HCT116 (cell line): Measurements from ENCODE around the gene CERS5. TPM values are rescaled to one million over a fixed set of nuclear protein-coding genes. Genes with fewer than 3 reads are reported as not detected.

Source experiments
- ATAC-seq: fragments of 200-7000 bp; cut with Tn5 transposase; 2 replicates; pipeline ENCODE4 v1.9.1; 2020; ENCODE audit warnings: mild to moderate bottlenecking, moderate library complexity
- BruUV-seq: library from RNA; stranded (reverse); fragments of 400-500 nt; replicated peaks from 2 replicates; lab custom pipeline; 2021; lab: Mats Ljungman, UMichigan
- CTCF ChIA-PET: fragments of 300-600 bp; sonication (Branson Sonifier 250); formaldehyde crosslinking; loops from one replicate; lab custom pipeline; 2021; ENCODE audit warnings: antibody characterized with exemption; lab: Charles Lee
- POLR2A ChIA-PET: fragments of 300-600, 350-600 bp; sonication (Branson Sonifier 250); formaldehyde crosslinking; loops from one replicate; lab custom pipeline; 2021; ENCODE audit warnings: antibody characterized with exemption; lab: Charles Lee
- RAD21 ChIA-PET, 2 experiments: fragments of 300-600 bp; sonication (Branson Sonifier 250); formaldehyde crosslinking; loops; one replicate each; lab custom pipeline; 2023; ENCODE audit warnings: low total read pairs in 2 of 2; ENCODE audit not compliant: uncharacterized antibody in 2 of 2, unreplicated experiment in 2 of 2, low non-redundant PET in 1 of 2; lab: Charles Lee
- DNase-seq: peaks from one replicate; pipeline ENCODE4 v3.0.0-alpha.2; 2010; ENCODE audit warnings: low read depth, low spot score
- H2AFZ ChIP-seq: fragments of 200-600 bp; shearing (Covaris generic), sonication (generic); 2 replicates; pipeline ENCODE4 v1.6.1; 2017; ENCODE audit warnings: low read depth, mixed run types, mixed read lengths, antibody characterized with exemption, low read length; ENCODE audit not compliant: poor library complexity, severe bottlenecking
- H3K27ac ChIP-seq: 2 replicates; pipeline ENCODE4 v1.5.1; 2012; ENCODE audit warnings: low read depth, low read length
- H3K27me3 ChIP-seq: fragments of 200-600 bp; sonication (generic); 2 replicates; pipeline ENCODE4 v1.6.1; 2016; ENCODE audit warnings: mixed run types, low read length, mixed read lengths; ENCODE audit not compliant: insufficient read depth
- H3K36me3 ChIP-seq, 2 experiments: fragments of 200-500 bp in 1 of 2; fragments of 200-600 bp in 1 of 2; sonication (Bioruptor generic) in 1 of 2; sonication (generic) in 1 of 2; 2 replicates each; pipeline versions ENCODE4 v1.5.1 to v1.6.1; 2014 to 2016; ENCODE audit warnings: low read length in 2 of 2, inconsistent platforms in 1 of 2, mixed read lengths in 1 of 2, mixed run types in 1 of 2; ENCODE audit not compliant: insufficient read depth in 2 of 2, control insufficient read depth in 1 of 2
- H3K4me1 ChIP-seq, 2 experiments: fragments of 200-600 bp in 1 of 2; sonication (generic) in 1 of 2; 2 replicates each; pipeline versions ENCODE4 v1.5.1 to v1.6.1; 2012 to 2017; ENCODE audit warnings: low read length in 2 of 2, inconsistent platforms in 1 of 2, mild to moderate bottlenecking in 1 of 2, mixed read lengths in 1 of 2, mixed run types in 1 of 2, moderate library complexity in 1 of 2; ENCODE audit not compliant: insufficient read depth in 2 of 2, control insufficient read depth in 1 of 2
- H3K4me2 ChIP-seq: fragments of 200-600 bp; sonication (generic); 2 replicates; pipeline ENCODE4 v1.6.1; 2017; ENCODE audit warnings: mixed run types, low read length, mixed read lengths
- H3K4me3 ChIP-seq, 2 experiments: fragments of 200-600 bp in 1 of 2; sonication (generic) in 1 of 2; replicated peaks in 1 of 2; 2 replicates each; pipeline ENCODE4 v1.5.1; 2011 to 2016; ENCODE audit warnings: low read length in 2 of 2, control low read depth in 1 of 2, low read depth in 1 of 2, mild to moderate bottlenecking in 1 of 2, mixed read lengths in 1 of 2, mixed run types in 1 of 2
- H3K79me2 ChIP-seq: fragments of 200-600 bp; sonication (generic); 2 replicates; pipeline ENCODE4 v1.6.1; 2017; ENCODE audit warnings: mild to moderate bottlenecking, mixed run types, low read length, moderate library complexity, mixed read lengths; ENCODE audit not compliant: insufficient read depth
- H3K9ac ChIP-seq: fragments of 200-600 bp; sonication (generic); 2 replicates; pipeline ENCODE4 v1.6.1; 2016; ENCODE audit warnings: low read length, mixed read lengths
- H3K9me2 ChIP-seq: fragments of 200-600 bp; sonication (generic), shearing (Covaris generic); 2 replicates; pipeline ENCODE4 v1.6.1; 2017; ENCODE audit warnings: mixed run types, mild to moderate bottlenecking, moderate library complexity; ENCODE audit not compliant: insufficient read depth
- H3K9me3 ChIP-seq, 2 experiments: fragments of 200-500 bp in 1 of 2; fragments of 200-600 bp in 1 of 2; sonication (Bioruptor generic) in 1 of 2; sonication (generic) in 1 of 2; 2 replicates each; pipeline ENCODE4 v1.6.1; 2014 to 2017; ENCODE audit warnings: low read length in 2 of 2, mixed read lengths in 2 of 2, inconsistent platforms in 1 of 2, low read depth in 1 of 2, mild to moderate bottlenecking in 1 of 2, mixed run types in 1 of 2, moderate library complexity in 1 of 2; ENCODE audit not compliant: control insufficient read depth in 1 of 2, insufficient read depth in 1 of 2
- H4K20me1 ChIP-seq: fragments of 200-600 bp; sonication (generic), shearing (Covaris generic); 2 replicates; pipeline ENCODE4 v1.6.1; 2017; ENCODE audit warnings: mixed run types, mild to moderate bottlenecking, moderate library complexity; ENCODE audit not compliant: insufficient read depth
- CBX3 ChIP-seq: IDR thresholded peaks from 2 replicates; pipeline ENCODE4 v1.6.1; 2012; ENCODE audit warnings: low read depth
- CTCF ChIP-seq, 3 experiments: fragments of 200-600 bp in 1 of 3; sonication (generic) in 1 of 3; IDR thresholded peaks in 2 of 3; conservative IDR thresholded peaks in 1 of 3; 2 replicates each; pipeline ENCODE4 v1.5.1; 2012 to 2017; ENCODE audit warnings: low read depth in 2 of 3, low read length in 2 of 3, antibody characterized with exemption in 1 of 3, borderline replicate concordance in 1 of 3, control low read depth in 1 of 3, mild to moderate bottlenecking in 1 of 3, mixed read lengths in 1 of 3, mixed run types in 1 of 3, moderate library complexity in 1 of 3; ENCODE audit not compliant: insufficient read depth in 1 of 3
- EGR1 ChIP-seq: IDR thresholded peaks from 2 replicates; pipeline ENCODE4 v1.6.1; 2012; ENCODE audit warnings: low read depth
- EZH2 ChIP-seq: fragments of 200-600 bp; sonication (generic); IDR thresholded peaks from 2 replicates; pipeline ENCODE4 v1.6.1; 2017; ENCODE audit warnings: antibody characterized with exemption, mixed run types
- EZH2phosphoT487 ChIP-seq: fragments of 200-600 bp; IDR thresholded peaks from 2 replicates; pipeline ENCODE4 v1.6.1; 2018; ENCODE audit warnings: antibody characterized with exemption, borderline replicate concordance
- FOSL1 ChIP-seq: IDR thresholded peaks from 2 replicates; pipeline ENCODE4 v1.6.1; 2012; ENCODE audit warnings: low read depth
- JUND ChIP-seq: IDR thresholded peaks from 2 replicates; pipeline ENCODE4 v1.6.1; 2012
- RAD21 ChIP-seq: IDR thresholded peaks from 2 replicates; pipeline ENCODE4 v1.6.1; 2012; ENCODE audit warnings: low read depth, mild to moderate bottlenecking
- SRF ChIP-seq: IDR thresholded peaks from 2 replicates; pipeline ENCODE4 v1.6.1; 2012; ENCODE audit warnings: low read depth
- TCF7L2 ChIP-seq: IDR thresholded peaks from 2 replicates; pipeline ENCODE4 v1.7.0; 2011; ENCODE audit warnings: borderline replicate concordance, inconsistent platforms; ENCODE audit not compliant: insufficient read depth, insufficient read length; ENCODE audit errors: extremely low read depth
- ZNF274 ChIP-seq: fragments of 200-500 bp; sonication (Bioruptor generic); IDR thresholded peaks from 2 replicates; pipeline ENCODE4 v1.6.1; 2014; ENCODE audit warnings: mild to moderate bottlenecking, low read depth, low read length, inconsistent platforms
- intact Hi-C: fragments of 100-400 bp; cut with micrococcal nuclease; formaldehyde crosslinking; loops from 2 replicates; pipeline ENCODE4 v1.10.0; 2022
- total RNA-seq: library from RNA; stranded (reverse); gene quantifications from one replicate; pipeline ENCODE4 v1.2.1, GENCODE V29; 2021; ENCODE audit not compliant: unreplicated experiment

The CERS5 gene
- total RNA-seq, 1 experiment from 2014 or later, result 33.4 TPM

- intact Hi-C loops, result loop anchor here (2.0 to 10.0 kb wide), 2 partner anchors 132 to 408 kb away; no protein-coding TSS in a partner anchor
- no peaks in the 10 kb centered on the region for H3K27me3 ChIP-seq
- ChIA-PET POLR2A (no interaction called here), CTCF (interaction anchor here (1.2 kb wide), 1 partner anchor 132 kb away, joined by 7 read pairs; no protein-coding TSS in a partner anchor), RAD21 (interaction anchor here in 1 of 2 experiments (0.6 to 0.8 kb wide), 2 partner anchors 78 to 132 kb away, joined by 3 to 5 read pairs; no protein-coding TSS in a partner anchor)
- peaks cover 0 to 22% of the 10 kb centered on the region in 2 experiments; a peak in 1 of 4 replicates for H3K36me3 ChIP-seq
- no peak overlapping the region for H3K4me2 ChIP-seq
- ATAC-seq (no peak), DNase-seq (no peak)
- H3K9me3 ChIP-seq, result no peaks in the 10 kb centered on the region
- H3K9me2 ChIP-seq, result no peaks in the 10 kb centered on the region
- H3K27ac ChIP-seq, result no peak overlapping the region
- H3K4me3 ChIP-seq, result no peak overlapping the region
- H3K4me1 ChIP-seq, result no peaks in the 10 kb centered on the region
- 0 out of 2 replicates have a peak, but pooled peaks cover 4% of the 10 kb centered on the region for H4K20me1 ChIP-seq
- no peak overlapping the region for H2AFZ ChIP-seq
- no TSS peak for BruUV-seq
- no peak for TF ChIP-seq EZH2phosphoT487
- no peak for TF ChIP-seq CBX3
- TF ChIP-seq EGR1, result no peak
- no peak for TF ChIP-seq FOSL1
- no peak for TF ChIP-seq EZH2
- peak; percentile 65 for TF ChIP-seq RAD21
- no peak for TF ChIP-seq ZNF274
- no peak for TF ChIP-seq TCF7L2
- peak in 2 of 3 experiments; percentile 30 to 33; a peak in 1 of 6 replicates for TF ChIP-seq CTCF (IDR thresholded peaks at IDR 0.05 in 2 of 3, conservative IDR thresholded peaks at IDR 0.05 in 1 of 3; ENCODE audit: borderline replicate concordance in 1 of 3, insufficient read depth in 1 of 3, low read depth in 2 of 3, low read length in 2 of 3)
- no peak for TF ChIP-seq JUND
- TF ChIP-seq SRF, result no peak
- no peaks in the 10 kb centered on the region for H3K79me2 ChIP-seq
- H3K9ac ChIP-seq, result no peak overlapping the region
Observed at GRCh38 chr12:50182461-50182860, 15.3 kb upstream of the CERS5 start.
